H1 (cell line): ENCODE data around the gene RBBP9. TPM values are rescaled to one million over a fixed set of nuclear protein-coding genes. Genes with fewer than 3 reads are reported as not detected.

Source experiments
- CTCF ChIA-PET: fragments of 300-600 bp; sonication (Branson Sonifier 250); formaldehyde crosslinking; loops from one replicate; lab custom pipeline; 2021; ENCODE audit not compliant: partially characterized antibody; lab: Charles Lee
- POLR2A ChIA-PET: fragments of 300-600 bp; sonication (Branson Sonifier 250); formaldehyde crosslinking; loops from one replicate; lab custom pipeline; 2021; ENCODE audit warnings: inconsistent platforms; ENCODE audit not compliant: partially characterized antibody; lab: Charles Lee
- DNase-seq, 2 experiments: peaks; one replicate each; pipeline versions ENCODE4 v3.0.0 to v3.0.0-alpha.2; 2010 to 2022; ENCODE audit warnings: low spot score in 2 of 2, low read depth in 1 of 2, mixed read lengths in 1 of 2
- FAIRE-seq: peaks from 2 replicates; lab custom pipeline; 2011; peaks lifted over from hg19 to GRCh38; lab: Jason Lieb, UNC
- H2AFZ ChIP-seq: 2 replicates; pipeline ENCODE4 v1.8.1; 2012; ENCODE audit warnings: low read length, inconsistent platforms
- H2AK5ac ChIP-seq: 2 replicates; pipeline ENCODE4 v1.6.1; 2013; ENCODE audit warnings: low read depth, low read length
- H2BK120ac ChIP-seq: replicated peaks from 2 replicates; pipeline ENCODE3; 2013; ENCODE audit warnings: low read depth, low read length, inconsistent platforms
- H2BK12ac ChIP-seq: 2 replicates; pipeline ENCODE4 v1.6.1; 2013; ENCODE audit warnings: low read depth, low read length
- H2BK15ac ChIP-seq: 2 replicates; pipeline ENCODE4 v1.6.1; 2013; ENCODE audit warnings: low read length
- H2BK20ac ChIP-seq: 2 replicates; pipeline ENCODE4 v1.6.1; 2013; ENCODE audit warnings: low read length
- H2BK5ac ChIP-seq: 2 replicates; pipeline ENCODE4 v1.6.1; 2013; ENCODE audit warnings: low read depth, low read length
- H3K14ac ChIP-seq: 2 replicates; pipeline ENCODE4 v1.6.1; 2013; ENCODE audit warnings: inconsistent platforms; ENCODE audit not compliant: insufficient read length
- H3K18ac ChIP-seq: 2 replicates; pipeline ENCODE4 v1.6.1; 2013; ENCODE audit warnings: low read length; ENCODE audit errors: extremely low read depth
- H3K23ac ChIP-seq: 2 replicates; pipeline ENCODE4 v1.6.1; 2013; ENCODE audit warnings: inconsistent platforms; ENCODE audit not compliant: insufficient read length
- H3K23me2 ChIP-seq: 2 replicates; pipeline ENCODE4 v1.6.1; 2013; ENCODE audit warnings: low read depth, low read length
- H3K27ac ChIP-seq: 2 replicates; pipeline ENCODE4 v1.6.1; 2011; ENCODE audit warnings: low read depth, low read length, inconsistent platforms
- H3K27me3 ChIP-seq, 4 experiments: replicated peaks in 1 of 4; 1 replicate in 1 of 4; 2 replicates in 3 of 4; pipeline versions ENCODE4 v1.6.1 to v1.8.1; 2011 to 2013; ENCODE audit warnings: low read length in 3 of 4, mild to moderate bottlenecking in 3 of 4, inconsistent platforms in 2 of 4, mixed read lengths in 2 of 4, moderate library complexity in 1 of 4; ENCODE audit not compliant: control insufficient read depth in 3 of 4, insufficient read depth in 3 of 4; ENCODE audit errors: extremely low read depth in 1 of 4
- H3K36me3 ChIP-seq, 4 experiments: 2 replicates each; pipeline versions ENCODE4 v1.6.1 to v1.8.1; 2011 to 2013; ENCODE audit warnings: mild to moderate bottlenecking in 4 of 4, low read length in 3 of 4, moderate library complexity in 2 of 4, control low read depth in 1 of 4, inconsistent platforms in 1 of 4; ENCODE audit not compliant: insufficient read depth in 4 of 4, control insufficient read depth in 2 of 4
- H3K4ac ChIP-seq: replicated peaks from 2 replicates; pipeline ENCODE3; 2013; ENCODE audit warnings: low read length, low read depth, mixed read lengths, inconsistent platforms; ENCODE audit not compliant: insufficient read length
- H3K4me1 ChIP-seq, 4 experiments: replicated peaks in 1 of 4; 1 replicate in 1 of 4; 2 replicates in 3 of 4; pipeline versions ENCODE4 v1.6.1 to v1.8.1; 2011 to 2013; ENCODE audit warnings: low read length in 3 of 4, inconsistent platforms in 2 of 4, mixed read lengths in 1 of 4; ENCODE audit not compliant: insufficient read depth in 4 of 4, control insufficient read depth in 3 of 4
- H3K4me2 ChIP-seq, 2 experiments: 2 replicates each; pipeline versions ENCODE4 v1.6.1 to v1.8.1; 2011 to 2013; ENCODE audit warnings: low read depth in 2 of 2, low read length in 2 of 2, control low read depth in 1 of 2, inconsistent platforms in 1 of 2, mild to moderate bottlenecking in 1 of 2; ENCODE audit not compliant: insufficient read depth in 1 of 2
- H3K4me3 ChIP-seq, 4 experiments: fragments of 200-600, 300-600 bp in 1 of 4; sonication (generic), shearing (Covaris generic), sonication (Bioruptor Twin) in 1 of 4; 2 replicates each; pipeline versions ENCODE4 v1.5.1 to v1.8.1; 2011 to 2016; ENCODE audit warnings: low read length in 4 of 4, low read depth in 3 of 4, control low read depth in 2 of 4, inconsistent platforms in 2 of 4, mild to moderate bottlenecking in 2 of 4, mixed read lengths in 1 of 4, moderate library complexity in 1 of 4; ENCODE audit not compliant: insufficient read depth in 2 of 4; ENCODE audit errors: extremely low read depth in 1 of 4
- H3K56ac ChIP-seq: replicated peaks from 2 replicates; pipeline ENCODE3; 2013; ENCODE audit warnings: low read depth, mild to moderate bottlenecking, mixed read lengths, low read length, inconsistent platforms; ENCODE audit not compliant: insufficient read length
- H3K79me1 ChIP-seq: 2 replicates; pipeline ENCODE4 v1.6.1; 2013; ENCODE audit warnings: low read depth, low read length, control low read depth
- H3K79me2 ChIP-seq, 2 experiments: 2 replicates each; pipeline versions ENCODE4 v1.6.1 to v1.8.1; 2012 to 2013; ENCODE audit warnings: low read length in 2 of 2, mild to moderate bottlenecking in 2 of 2, inconsistent platforms in 1 of 2; ENCODE audit not compliant: insufficient read depth in 2 of 2, control insufficient read depth in 1 of 2
- H3K9ac ChIP-seq, 4 experiments: replicated peaks in 1 of 4; 1 replicate in 1 of 4; 2 replicates in 3 of 4; pipeline versions ENCODE4 v1.6.1 to v1.8.1; 2011 to 2013; ENCODE audit warnings: low read depth in 3 of 4, low read length in 3 of 4, control low read depth in 2 of 4, mild to moderate bottlenecking in 2 of 4, moderate library complexity in 2 of 4, inconsistent platforms in 1 of 4; ENCODE audit errors: extremely low read depth in 1 of 4
- H3K9me3 ChIP-seq, 2 experiments: 2 replicates each; pipeline versions ENCODE4 v1.6.1 to v1.8.1; 2012 to 2013; ENCODE audit warnings: mild to moderate bottlenecking in 2 of 2, moderate library complexity in 2 of 2, control low read depth in 1 of 2, inconsistent platforms in 1 of 2, low read depth in 1 of 2, low read length in 1 of 2, mixed read lengths in 1 of 2; ENCODE audit not compliant: insufficient read depth in 2 of 2
- H4K20me1 ChIP-seq, 2 experiments: replicated peaks in 1 of 2; 2 replicates each; pipeline versions ENCODE3 to v1.8.1; 2011 to 2013; ENCODE audit warnings: inconsistent platforms in 2 of 2, low read length in 2 of 2, mild to moderate bottlenecking in 1 of 2; ENCODE audit not compliant: insufficient read depth in 2 of 2, control insufficient read depth in 1 of 2
- H4K5ac ChIP-seq: 2 replicates; pipeline ENCODE4 v1.6.1; 2013; ENCODE audit warnings: low read length, low read depth, mixed read lengths, inconsistent platforms; ENCODE audit not compliant: insufficient read length
- H4K8ac ChIP-seq: 2 replicates; pipeline ENCODE4 v1.8.0; 2013; ENCODE audit warnings: mild to moderate bottlenecking, moderate library complexity, low read length, inconsistent platforms; ENCODE audit not compliant: insufficient read depth; ENCODE audit errors: extremely low read depth
- H4K91ac ChIP-seq: replicated peaks from 2 replicates; pipeline ENCODE3; 2013; ENCODE audit warnings: low read length, mixed read lengths, inconsistent platforms; ENCODE audit not compliant: insufficient read length
- BACH1 ChIP-seq: IDR thresholded peaks from 2 replicates; pipeline ENCODE4 v1.6.1; 2012; ENCODE audit warnings: low read length, improper control_type of control experiment
- CHD2 ChIP-seq: IDR thresholded peaks from 2 replicates; pipeline ENCODE4 v1.6.1; 2012; ENCODE audit warnings: low read length, improper control_type of control experiment
- HDAC2 ChIP-seq, 2 experiments: fragments of 300-600 bp in 1 of 2; sonication (generic) in 1 of 2; IDR thresholded peaks; 2 replicates each; pipeline ENCODE4 v1.6.1; 2011 to 2012; ENCODE audit warnings: low read depth in 2 of 2, low read length in 2 of 2, mild to moderate bottlenecking in 2 of 2, moderate library complexity in 2 of 2, borderline replicate concordance in 1 of 2, inconsistent platforms in 1 of 2
- MAFK ChIP-seq: IDR thresholded peaks from 2 replicates; pipeline ENCODE4 v1.6.1; 2012; ENCODE audit warnings: low read depth, mild to moderate bottlenecking, improper control_type of control experiment, low read length
- RAD21 ChIP-seq, 2 experiments: IDR thresholded peaks in 1 of 2; conservative IDR thresholded peaks in 1 of 2; 2 replicates each; pipeline ENCODE4 v1.6.1; 2011; ENCODE audit warnings: low read depth in 2 of 2, low read length in 2 of 2, improper control_type of control experiment in 1 of 2, inconsistent platforms in 1 of 2, mild to moderate bottlenecking in 1 of 2, moderate library complexity in 1 of 2
- RBBP5 ChIP-seq: IDR thresholded peaks from 2 replicates; pipeline ENCODE4 v1.7.1; 2012; ENCODE audit warnings: low read depth, mild to moderate bottlenecking, inconsistent platforms, low read length, moderate library complexity, borderline replicate concordance
- RNF2 ChIP-seq: fragments of 200-900, 300-1000 bp; sonication (generic); IDR thresholded peaks from 2 replicates; pipeline ENCODE4 v1.7.1; 2016; ENCODE audit warnings: borderline replicate concordance, low read depth, mild to moderate bottlenecking, antibody characterized with exemption, low read length; ENCODE audit not compliant: poor library complexity, severe bottlenecking; ENCODE audit errors: missing control alignments
- SIX5 ChIP-seq: IDR thresholded peaks from 2 replicates; pipeline ENCODE4 v1.6.1; 2011; ENCODE audit warnings: mild to moderate bottlenecking, low read depth, low read length
- TBP ChIP-seq: IDR thresholded peaks from 2 replicates; pipeline ENCODE4 v1.6.1; 2011; ENCODE audit warnings: low read depth, low read length, improper control_type of control experiment
- TCF12 ChIP-seq: IDR thresholded peaks from 2 replicates; pipeline ENCODE4 v1.6.1; 2011; ENCODE audit warnings: low read depth, mild to moderate bottlenecking, low read length
- WGBS, 2 experiments: shearing (Covaris generic) in 1 of 2; methylation state at CpG; one replicate each; pipeline versions ENCODE4 v1.1.6 to v1.1.7; 2013 to 2015; ENCODE audit warnings: low lambda C conversion rate in 2 of 2, mixed read lengths in 2 of 2, inconsistent platforms in 1 of 2, low coverage in 1 of 2, missing lambda C conversion rate in 1 of 2; ENCODE audit not compliant: insufficient replicate concordance in 2 of 2, insufficient coverage in 1 of 2, insufficient read length in 1 of 2; ENCODE audit errors: extremely low coverage in 1 of 2, missing lambda C conversion rate in 1 of 2; 5-methylcytosine and 5-hydroxymethylcytosine counted together
- polyA plus RNA-seq, 7 experiments: library from polyadenylated mRNA; depleted of rRNA in 3 of 7; stranded (reverse) in 5 of 7; unstranded in 2 of 7; fragments of >200 nt in 5 of 7; fragments of 200-250 nt in 2 of 7; gene quantifications; 1 replicate in 5 of 7; 2 replicates in 1 of 7; 4 replicates in 1 of 7; pipeline versions ENCODE4 v1.2.1 to v1.2.3, GENCODE V29; 2011 to 2013; ENCODE audit warnings: missing spikeins in 2 of 7, mixed read lengths in 2 of 7
- total RNA-seq: library from RNA; stranded (reverse); fragmentation: NEBNext Ultra II Directional; extraction: Animal tissue kit (Norgen Biotek cat#: 25700); gene quantifications from 2 replicates; pipeline ENCODE4 v1.2.1, GENCODE V29; 2021
- TF ChIP-seq, protein P1 (sequence below): IDR thresholded peaks from 2 replicates; pipeline ENCODE4 v1.6.1; 2012; ENCODE audit warnings: low read length, inconsistent platforms

The RBBP9 gene
- total and polyA plus RNA-seq, 2 of the 8 experiments (the other 6 are each of a cell fraction or from before 2014, with no cell fraction given), result 9.5 to 13.5 TPM

DNA sequence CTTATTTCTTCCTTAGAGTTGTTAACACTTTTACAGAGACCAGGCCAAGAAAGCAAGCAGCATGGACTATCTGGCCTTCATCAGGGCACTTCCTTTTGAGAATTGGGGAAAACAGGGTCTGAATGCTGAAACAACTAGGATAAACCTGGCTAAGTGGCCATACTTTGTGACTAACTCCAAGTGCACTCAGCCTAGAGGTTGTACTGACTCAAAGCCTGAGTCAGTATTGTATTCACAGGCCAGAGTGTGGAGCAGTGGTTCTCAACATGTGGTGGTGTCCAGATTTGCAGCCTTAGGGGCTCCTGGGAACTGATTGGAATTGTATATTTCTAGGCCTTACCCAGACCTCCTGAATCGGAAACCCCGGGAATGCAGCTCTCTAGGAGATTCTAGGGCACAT, 30.8 kb upstream of the RBBP9 start:
- H2BK20ac ChIP-seq, result no peak overlapping the region
- no peak overlapping the region for H3K9ac ChIP-seq
- H4K5ac ChIP-seq, result no peak overlapping the region
- no peaks in the 10 kb centered on the region for H3K4me1 ChIP-seq
- ChIA-PET POLR2A (interaction anchor here (0.6 to 1.5 kb wide), 3 partner anchors 19 to 774 kb away, joined by 3 to 4 read pairs (median 4); no protein-coding TSS in a partner anchor), CTCF (interaction anchor here (1.3 to 1.7 kb wide), 2 partner anchors 13 to 21 kb away, joined by 3 to 6 read pairs; partner anchors contain the start of gene SEC23B)
- no peak overlapping the region for H2BK15ac ChIP-seq
- H3K79me2 ChIP-seq, result no peaks in the 10 kb centered on the region
- WGBS, 2 experiments, result 93% methylated on average over 2 of the region's 2 CpGs; no CpG with 5 or more reads in 1 of the 2 experiments
- FAIRE-seq (no peak), DNase-seq (no peak)
- H3K23me2 ChIP-seq, result no peaks in the 10 kb centered on the region
- H2BK120ac ChIP-seq, result no peak overlapping the region
- H4K20me1 ChIP-seq, result peaks cover 0 to 4% of the 10 kb centered on the region in 2 experiments
- no peaks in the 10 kb centered on the region for H3K27me3 ChIP-seq
- H2BK5ac ChIP-seq, result no peak overlapping the region
- H3K4me2 ChIP-seq, result no peak overlapping the region
- H3K4me3 ChIP-seq, result no peak overlapping the region
- H3K18ac ChIP-seq, result no peak overlapping the region
- H3K79me1 ChIP-seq, result no peaks in the 10 kb centered on the region; the same call in 1 of the 2 replicates
- no peak overlapping the region for H3K56ac ChIP-seq
- no peak overlapping the region for H4K8ac ChIP-seq
- H4K91ac ChIP-seq, result no peak overlapping the region
- peaks cover 15 to 70% (median 65%) of the 10 kb centered on the region in 4 experiments for H3K36me3 ChIP-seq
- H2BK12ac ChIP-seq, result no peak overlapping the region
- no peak overlapping the region for H2AK5ac ChIP-seq
- H3K14ac ChIP-seq, result no peak overlapping the region
- H2AFZ ChIP-seq, result no peak overlapping the region
- H3K4ac ChIP-seq, result no peak overlapping the region
- H3K23ac ChIP-seq, result no peak overlapping the region
- no peaks in the 10 kb centered on the region for H3K9me3 ChIP-seq
- H3K27ac ChIP-seq, result no peak overlapping the region
- TF ChIP-seq RBBP5, result no peak
- no peak for TF ChIP-seq BACH1
- TF ChIP-seq RNF2, result no peak
- TF ChIP-seq CHD2, result no peak
- no peak for TF ChIP-seq MAFK
- no peak for TF ChIP-seq RAD21 (IDR thresholded peaks at IDR 0.05 in 1 of 2, conservative IDR thresholded peaks at IDR 0.05 in 1 of 2; ENCODE audit: low read depth in 2 of 2, low read length in 2 of 2)
- no peak for TF ChIP-seq TCF12
- TF ChIP-seq TBP, result no peak
- TF ChIP-seq, protein P1, sequence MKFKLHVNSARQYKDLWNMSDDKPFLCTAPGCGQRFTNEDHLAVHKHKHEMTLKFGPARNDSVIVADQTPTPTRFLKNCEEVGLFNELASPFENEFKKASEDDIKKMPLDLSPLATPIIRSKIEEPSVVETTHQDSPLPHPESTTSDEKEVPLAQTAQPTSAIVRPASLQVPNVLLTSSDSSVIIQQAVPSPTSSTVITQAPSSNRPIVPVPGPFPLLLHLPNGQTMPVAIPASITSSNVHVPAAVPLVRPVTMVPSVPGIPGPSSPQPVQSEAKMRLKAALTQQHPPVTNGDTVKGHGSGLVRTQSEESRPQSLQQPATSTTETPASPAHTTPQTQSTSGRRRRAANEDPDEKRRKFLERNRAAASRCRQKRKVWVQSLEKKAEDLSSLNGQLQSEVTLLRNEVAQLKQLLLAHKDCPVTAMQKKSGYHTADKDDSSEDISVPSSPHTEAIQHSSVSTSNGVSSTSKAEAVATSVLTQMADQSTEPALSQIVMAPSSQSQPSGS, result no peak
- TF ChIP-seq HDAC2 (IDR thresholded peaks at IDR 0.05; ENCODE audit: borderline replicate concordance in 1 of 2, low read depth in 2 of 2, low read length in 2 of 2), result no peak
- TF ChIP-seq SIX5, result no peak
